ENCODE data around the gene NUTF2. TPM values are rescaled to one million over a fixed set of nuclear protein-coding genes. Genes with fewer than 3 reads are reported as not detected.

NUTF2 gene
- total RNA-seq, 4 donors from 2014 or later, result 56.5 to 98.2 (median 75.4) TPM

GRCh38 chr16:67805718-67806427, 40.9 kb upstream of the NUTF2 start:
- no peak for TF ChIP-seq CTCF (IDR thresholded peaks at IDR 0.05; ENCODE audit: low read depth)

- TF ChIP-seq CTCF (IDR thresholded peaks at IDR 0.05; ENCODE audit: low read depth), result no peak
Observed at GRCh38 chr16:67806428-67807147, 40.1 kb upstream of the NUTF2 start, which contains the start of the genes RANBP10 and TSNAXIP1. Gene RANBP10, minus strand, starts transcription at chr16:67806560. Its CDS starts 24 bp downstream, at chr16:67806536. Gene TSNAXIP1, plus strand, starts transcription at chr16:67806889. Its CDS starts 261 bp downstream, at chr16:67807150.

DNA sequence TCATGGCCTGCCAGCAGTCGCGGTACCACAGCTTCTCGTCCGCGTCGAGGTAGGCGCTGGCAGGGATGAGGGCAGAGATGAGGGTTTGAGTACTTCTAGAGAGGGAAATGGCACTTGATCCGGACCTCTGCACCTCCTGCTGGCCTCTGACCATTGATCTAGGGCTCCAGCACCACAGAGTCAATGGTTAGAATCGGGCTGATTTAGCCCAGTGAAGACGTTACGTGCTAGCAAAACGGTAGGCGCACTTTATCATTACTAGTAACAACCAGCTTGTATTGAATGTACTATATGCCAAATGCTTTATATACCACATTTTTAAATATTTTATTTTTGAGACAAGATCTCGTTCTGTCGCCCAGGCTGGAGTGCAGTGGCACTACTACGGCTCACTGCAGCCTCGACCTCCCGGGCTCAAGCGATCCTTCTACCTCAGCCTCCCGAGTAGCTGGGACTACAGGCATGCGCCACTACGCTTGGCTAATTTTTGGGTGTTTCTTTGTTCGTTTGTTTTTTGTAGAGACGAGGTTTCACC, 39.5 kb upstream of the NUTF2 start:
- TF ChIP-seq CTCF (IDR thresholded peaks at IDR 0.05; ENCODE audit: low read depth), result no peak

DNA sequence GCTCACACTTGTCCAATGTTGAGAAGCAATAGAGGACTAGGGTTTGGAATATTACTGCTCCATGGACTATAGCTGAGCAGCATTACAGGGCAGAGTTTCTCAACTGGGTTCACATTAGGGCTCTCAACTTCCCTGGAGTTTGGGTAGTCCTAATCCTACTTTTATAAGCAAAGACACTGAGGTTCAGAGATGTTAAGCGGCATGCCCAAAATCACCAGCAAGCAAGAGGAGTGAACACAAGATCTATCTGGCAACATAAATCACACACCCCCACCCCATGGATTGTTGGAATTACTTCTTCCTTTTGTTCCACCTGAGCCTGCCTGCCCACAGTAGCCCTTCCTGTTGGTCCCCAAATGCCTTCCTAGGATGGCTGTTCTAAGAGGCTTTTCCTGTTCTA, 34.8 kb upstream of the NUTF2 start:
- TF ChIP-seq CTCF (IDR thresholded peaks at IDR 0.05; ENCODE audit: low read depth), result no peak

DNA sequence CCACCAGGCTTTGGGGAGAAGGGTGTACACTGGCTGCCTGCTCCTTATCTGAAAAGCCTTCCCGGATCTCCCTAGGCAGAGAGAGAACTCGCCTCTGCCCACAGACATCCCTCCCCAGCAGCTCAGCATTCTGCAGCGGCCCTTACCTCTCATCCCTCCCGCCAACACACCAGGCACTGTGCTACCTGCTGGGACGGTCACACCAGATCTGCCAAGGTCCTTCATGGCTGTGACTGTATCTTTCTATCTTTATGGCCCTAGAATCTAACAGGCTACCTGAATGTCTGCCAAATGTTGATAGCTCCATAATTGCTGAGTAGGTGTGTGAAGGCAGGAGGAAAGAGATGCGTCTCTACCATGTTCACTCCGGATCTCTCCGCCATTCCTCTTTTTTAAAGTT, 32.2 kb upstream of the NUTF2 start:
- no peak for TF ChIP-seq CTCF (IDR thresholded peaks at IDR 0.05; ENCODE audit: low read depth)

DNA sequence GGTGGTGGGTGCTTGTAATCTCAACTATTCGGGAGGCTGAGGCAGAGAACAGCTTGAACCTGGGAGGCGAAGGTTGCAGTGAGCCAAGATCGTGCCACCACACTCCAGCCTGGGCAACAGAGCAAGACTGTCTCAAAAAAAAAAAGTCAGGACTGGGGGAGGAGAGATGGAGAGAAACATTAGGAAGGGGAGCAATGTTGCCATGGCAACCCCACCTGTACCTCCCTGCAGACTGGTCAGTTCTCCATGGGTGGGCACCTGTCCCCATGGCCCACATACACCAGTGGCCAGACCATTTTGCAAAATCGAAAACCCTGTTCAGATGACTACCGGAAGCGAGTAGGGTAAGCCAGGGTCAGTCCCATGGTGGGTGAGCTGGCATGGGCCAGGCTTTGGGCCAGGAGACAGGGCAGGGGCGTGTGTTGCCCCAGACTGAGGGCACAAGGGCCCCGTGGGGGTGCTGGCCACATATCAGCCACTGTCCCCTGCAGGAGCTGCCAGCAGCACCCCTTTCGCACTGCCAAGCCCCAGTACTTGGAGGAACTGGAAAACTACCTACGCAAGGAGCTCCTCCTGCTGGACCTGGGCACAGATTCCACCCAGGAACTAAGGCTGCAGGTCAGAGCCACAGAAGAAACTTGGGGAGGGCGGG, 26.0 kb upstream of the NUTF2 start:
- no peak for TF ChIP-seq CTCF (IDR thresholded peaks at IDR 0.05; ENCODE audit: low read depth)

GRCh38 chr16:67822511-67822910, 24.2 kb upstream of the NUTF2 start:
- no peak for TF ChIP-seq CTCF (IDR thresholded peaks at IDR 0.05; ENCODE audit: low read depth)
